Measurements from ENCODE around the gene RPL5. TPM values are rescaled to one million over a fixed set of nuclear protein-coding genes. Genes with fewer than 3 reads are reported as not detected.

RPL5 gene
- polyA plus RNA-seq, 1 donor (not counting 4 experiments of a cell fraction or from before 2014, with no cell fraction given) = 2,236 TPM

GRCh38 chr1:92816732-92817131 lies 15.1 kb upstream of the RPL5 start:
- TF ChIP-seq, protein P1, sequence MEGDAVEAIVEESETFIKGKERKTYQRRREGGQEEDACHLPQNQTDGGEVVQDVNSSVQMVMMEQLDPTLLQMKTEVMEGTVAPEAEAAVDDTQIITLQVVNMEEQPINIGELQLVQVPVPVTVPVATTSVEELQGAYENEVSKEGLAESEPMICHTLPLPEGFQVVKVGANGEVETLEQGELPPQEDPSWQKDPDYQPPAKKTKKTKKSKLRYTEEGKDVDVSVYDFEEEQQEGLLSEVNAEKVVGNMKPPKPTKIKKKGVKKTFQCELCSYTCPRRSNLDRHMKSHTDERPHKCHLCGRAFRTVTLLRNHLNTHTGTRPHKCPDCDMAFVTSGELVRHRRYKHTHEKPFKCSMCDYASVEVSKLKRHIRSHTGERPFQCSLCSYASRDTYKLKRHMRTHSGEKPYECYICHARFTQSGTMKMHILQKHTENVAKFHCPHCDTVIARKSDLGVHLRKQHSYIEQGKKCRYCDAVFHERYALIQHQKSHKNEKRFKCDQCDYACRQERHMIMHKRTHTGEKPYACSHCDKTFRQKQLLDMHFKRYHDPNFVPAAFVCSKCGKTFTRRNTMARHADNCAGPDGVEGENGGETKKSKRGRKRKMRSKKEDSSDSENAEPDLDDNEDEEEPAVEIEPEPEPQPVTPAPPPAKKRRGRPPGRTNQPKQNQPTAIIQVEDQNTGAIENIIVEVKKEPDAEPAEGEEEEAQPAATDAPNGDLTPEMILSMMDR (optimal IDR thresholded peaks at IDR 0.05 in 1 of 3, IDR thresholded peaks at IDR 0.05 in 1 of 3, conservative IDR thresholded peaks at IDR 0.05 in 1 of 3; ENCODE audit: extremely low read depth in 1 of 3, insufficient read depth in 2 of 3, low read length in 3 of 3) = no peak
- no peak for TF ChIP-seq EZH2 (IDR thresholded peaks at IDR 0.05; ENCODE audit: low read length)
- Histone ChIP-seq H3K27ac (ENCODE audit: control insufficient read depth, insufficient read depth, low read length) (no peak overlapping the region), H3K36me3 (ENCODE audit: control insufficient read depth in 2 of 2, extremely low read depth in 1 of 2, insufficient read depth in 2 of 2, low read length in 2 of 2) (no peaks in the 10 kb centered on the region), H3K79me2 (ENCODE audit: control insufficient read depth, insufficient read depth, low read length) (no peaks in the 10 kb centered on the region), H3K9me1 (ENCODE audit: control insufficient read depth, extremely low read depth, insufficient read depth, low read length) (no peaks in the 10 kb centered on the region), H3K4me1 (ENCODE audit: control insufficient read depth, extremely low read depth, insufficient read depth, low read length) (no peaks in the 10 kb centered on the region), H3K9me3 (ENCODE audit: control insufficient read depth, low read depth, low read length) (no peaks in the 10 kb centered on the region), H3K27me3 (ENCODE audit: control insufficient read depth, extremely low read depth, insufficient read depth, low read length) (no peaks in the 10 kb centered on the region), H4K20me1 (ENCODE audit: control insufficient read depth, extremely low read depth, insufficient read depth, low read length) (no peaks in the 10 kb centered on the region), H3K9ac (ENCODE audit: control insufficient read depth, extremely low read depth, insufficient read depth, low read length) (no peak overlapping the region), H3K4me2 (ENCODE audit: control insufficient read depth, extremely low read depth, insufficient read depth, low read depth, low read length) (no peak overlapping the region), H2AFZ (ENCODE audit: control insufficient read depth, low read length) (no peak overlapping the region), H3K4me3 (ENCODE audit: control insufficient read depth in 2 of 3, extremely low read depth in 1 of 3, insufficient read depth in 2 of 3, low read depth in 1 of 3, low read length in 3 of 3) (no peak overlapping the region)
- FAIRE-seq = no peak
- no peak for DNase-seq (ENCODE audit: low read depth, low spot score)
- dilution Hi-C loops (cut with MboI; ENCODE audit: extremely low pct_ligation_motif_present, low sequenced_read_pairs) = no loop called here

GRCh38 chr1:92817137-92817697 lies 14.6 kb upstream of the RPL5 start:
- dilution Hi-C loops (cut with MboI; ENCODE audit: extremely low pct_ligation_motif_present, low sequenced_read_pairs) = no loop called here
- Histone ChIP-seq H3K27me3 (ENCODE audit: control insufficient read depth, extremely low read depth, insufficient read depth, low read length) (no peaks in the 10 kb centered on the region), H3K79me2 (ENCODE audit: control insufficient read depth, insufficient read depth, low read length) (no peaks in the 10 kb centered on the region), H3K9me3 (ENCODE audit: control insufficient read depth, low read depth, low read length) (no peaks in the 10 kb centered on the region), H2AFZ (ENCODE audit: control insufficient read depth, low read length) (no peak overlapping the region), H3K4me1 (ENCODE audit: control insufficient read depth, extremely low read depth, insufficient read depth, low read length) (no peaks in the 10 kb centered on the region), H3K4me3 (ENCODE audit: control insufficient read depth in 2 of 3, extremely low read depth in 1 of 3, insufficient read depth in 2 of 3, low read depth in 1 of 3, low read length in 3 of 3) (no peak overlapping the region), H3K4me2 (ENCODE audit: control insufficient read depth, extremely low read depth, insufficient read depth, low read depth, low read length) (no peak overlapping the region), H3K27ac (ENCODE audit: control insufficient read depth, insufficient read depth, low read length) (no peak overlapping the region), H3K36me3 (ENCODE audit: control insufficient read depth in 2 of 2, extremely low read depth in 1 of 2, insufficient read depth in 2 of 2, low read length in 2 of 2) (no peaks in the 10 kb centered on the region), H4K20me1 (ENCODE audit: control insufficient read depth, extremely low read depth, insufficient read depth, low read length) (no peaks in the 10 kb centered on the region), H3K9ac (ENCODE audit: control insufficient read depth, extremely low read depth, insufficient read depth, low read length) (no peak overlapping the region), H3K9me1 (ENCODE audit: control insufficient read depth, extremely low read depth, insufficient read depth, low read length) (no peaks in the 10 kb centered on the region)
- no peak for DNase-seq (ENCODE audit: low read depth, low spot score)
- no peak for TF ChIP-seq EZH2 (IDR thresholded peaks at IDR 0.05; ENCODE audit: low read length)
- TF ChIP-seq, protein P1 (optimal IDR thresholded peaks at IDR 0.05 in 1 of 3, IDR thresholded peaks at IDR 0.05 in 1 of 3, conservative IDR thresholded peaks at IDR 0.05 in 1 of 3; ENCODE audit: extremely low read depth in 1 of 3, insufficient read depth in 2 of 3, low read length in 3 of 3) = no peak
- no peak for FAIRE-seq

Measured in keratinocyte (primary cell).